HG03025 (cell line): Measurements from ENCODE around the gene PKD2L2.
"Not testable (repeated sequence)": the region's sequence is repeated elsewhere in the genome, so short reads cannot be mapped to it uniquely, and the experiment has no call there.

Experiments used
- ATAC-seq: cut with Tn5 transposase; IDR thresholded peaks from one replicate; pipeline ENCODE4 v1.9.1; 2021; ENCODE audit warnings: mild to moderate bottlenecking, moderate library complexity; ENCODE audit not compliant: unreplicated experiment, low FRiP score

Gene PKD2L2

DNA sequence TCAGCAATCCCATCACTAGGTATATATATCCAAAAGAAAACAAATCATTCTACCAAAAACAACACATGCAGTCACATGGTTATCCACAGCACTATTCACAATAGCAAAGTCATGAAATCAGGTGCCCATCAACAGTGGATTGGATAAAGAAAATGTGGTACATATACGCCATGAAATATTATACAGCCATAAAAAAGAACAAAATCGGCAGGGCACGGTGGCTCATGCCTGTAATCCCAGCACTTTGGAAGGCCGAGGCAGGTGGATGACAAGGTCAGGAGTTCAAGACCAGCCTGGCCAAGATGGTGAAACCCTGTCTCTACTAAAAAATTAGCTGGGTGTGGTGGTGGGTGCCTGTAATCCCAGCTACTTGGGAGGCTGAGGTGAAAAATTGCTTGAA lies 55.0 kb downstream of the PKD2L2 start:
- not testable (repeated sequence) for ATAC-seq

DNA sequence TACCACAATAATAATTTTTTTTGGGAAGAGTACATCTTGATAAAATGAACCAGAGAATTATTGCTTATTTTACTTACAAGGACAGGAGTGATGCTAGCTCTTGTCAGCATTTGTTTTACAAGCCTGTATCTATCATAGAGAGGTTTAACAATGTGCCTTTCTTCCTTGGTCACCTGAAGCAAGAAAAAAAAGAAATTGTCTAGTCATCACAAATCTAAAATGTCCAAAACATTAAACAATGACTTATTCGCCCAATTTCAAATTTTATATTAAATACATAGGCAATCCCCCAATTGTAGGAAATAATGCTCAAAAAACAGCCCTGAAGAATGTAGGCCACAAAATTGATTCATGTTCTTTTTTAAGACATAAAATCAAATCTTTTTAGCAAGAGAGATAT lies 56.6 kb downstream of the PKD2L2 start:
- no peak for ATAC-seq

DNA sequence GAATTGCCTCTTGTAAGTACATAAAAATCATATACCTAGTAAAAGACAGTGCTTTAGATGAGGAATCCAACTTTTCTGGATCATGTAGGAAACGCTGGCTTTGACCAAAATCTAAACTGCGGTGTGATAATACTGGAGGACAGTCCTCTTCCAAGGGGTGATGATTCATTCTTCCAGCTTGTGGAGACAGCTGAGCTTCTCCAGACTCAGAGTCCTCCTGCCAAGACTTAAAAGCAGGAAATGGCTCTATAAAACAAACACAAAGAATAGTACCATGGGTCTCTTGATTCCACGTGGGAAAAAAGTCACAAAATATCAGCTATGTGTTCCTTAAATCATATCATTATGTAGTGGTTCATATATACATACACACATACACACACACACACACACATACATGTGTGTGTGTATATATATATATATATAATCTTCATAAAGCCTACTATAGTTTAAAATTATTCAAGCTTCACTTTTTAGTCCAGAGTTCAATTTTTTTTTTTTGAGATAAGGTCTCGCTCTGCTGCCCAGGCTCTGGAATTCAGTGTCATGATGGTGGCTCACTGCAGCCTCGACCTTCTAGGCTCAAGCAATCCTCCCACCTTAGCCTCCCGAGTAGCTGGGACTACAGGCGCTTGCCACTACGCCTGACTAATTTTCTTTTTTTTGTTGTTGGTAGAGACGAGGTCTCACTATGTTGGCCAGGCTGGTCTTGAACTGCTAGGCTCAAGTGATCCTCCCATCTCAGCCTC lies 65.0 kb downstream of the PKD2L2 start:
- no peak for ATAC-seq

DNA sequence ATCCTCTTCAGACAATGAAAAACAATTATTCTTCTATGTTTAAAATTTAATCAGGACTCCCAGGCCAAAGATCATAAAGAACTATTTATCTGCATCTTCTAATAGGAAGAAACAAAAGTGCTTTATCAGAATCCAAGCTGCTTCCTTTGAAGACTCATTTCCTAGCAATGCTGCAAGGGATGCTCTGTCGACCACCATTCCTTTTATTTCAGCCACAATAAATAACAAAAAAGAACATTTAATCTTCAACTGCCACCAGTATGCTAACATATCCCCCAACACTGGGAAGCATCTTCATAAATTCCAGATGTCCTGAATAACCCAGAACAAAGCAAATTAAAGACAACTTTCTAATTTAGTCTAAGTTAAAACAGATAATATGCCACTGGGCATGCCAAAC lies 68.7 kb downstream of the PKD2L2 start:
- no peak for ATAC-seq

DNA sequence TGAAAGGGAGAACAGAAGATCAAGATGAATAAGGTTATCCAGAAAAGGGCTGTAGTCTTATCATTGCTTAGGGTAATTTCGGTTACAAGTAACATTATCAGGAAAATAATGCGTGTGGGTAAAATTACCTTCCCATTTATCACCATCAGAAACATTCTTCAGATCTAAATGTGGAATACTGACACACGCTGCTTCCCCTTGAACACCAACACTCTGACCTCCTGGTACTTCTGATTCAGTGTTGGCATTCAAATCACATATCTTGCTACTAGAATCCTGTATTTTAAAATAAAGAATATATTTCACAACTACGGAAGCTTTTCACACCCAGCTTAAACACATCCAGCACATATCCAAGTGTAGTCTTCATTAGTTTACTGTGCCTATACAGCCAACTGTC lies 70.2 kb downstream of the PKD2L2 start:
- ATAC-seq = no peak

DNA sequence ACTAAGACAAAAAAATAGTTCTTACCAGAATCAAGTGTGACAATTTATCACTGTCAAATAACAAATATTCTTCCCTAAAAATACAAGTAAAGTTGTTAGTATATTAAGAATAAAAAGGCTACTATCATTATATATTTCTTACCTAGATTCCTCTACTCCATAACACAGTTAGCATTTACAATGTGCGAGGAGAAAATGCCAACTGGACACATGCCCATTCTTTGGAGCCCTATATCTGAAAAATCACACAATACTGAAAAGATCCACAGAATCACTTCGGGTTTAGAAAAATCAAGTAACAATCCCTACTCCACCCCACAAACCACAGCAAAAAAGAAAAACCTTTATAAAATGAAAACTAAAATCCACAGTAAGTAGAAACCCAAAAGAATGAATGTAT lies 70.9 kb downstream of the PKD2L2 start:
- no peak for ATAC-seq

DNA sequence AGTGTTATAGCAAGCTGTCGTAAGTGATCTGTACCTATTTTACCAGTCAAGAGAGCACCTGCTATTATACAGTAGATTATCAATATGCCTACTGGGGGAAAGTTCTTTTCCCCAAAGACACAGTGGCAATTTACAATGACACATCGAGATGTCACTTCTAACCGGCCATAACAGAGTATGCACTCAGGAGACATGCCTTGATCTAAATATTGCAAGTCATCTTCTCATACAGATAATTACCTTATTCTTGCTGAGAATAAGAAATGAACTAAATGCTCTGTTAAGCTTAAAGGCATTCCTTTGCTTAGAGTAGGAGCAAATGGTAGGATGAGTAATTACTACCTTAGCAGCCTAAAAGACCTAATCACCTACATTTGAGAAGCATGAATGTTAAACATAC lies 71.6 kb downstream of the PKD2L2 start:
- ATAC-seq = no peak

DNA sequence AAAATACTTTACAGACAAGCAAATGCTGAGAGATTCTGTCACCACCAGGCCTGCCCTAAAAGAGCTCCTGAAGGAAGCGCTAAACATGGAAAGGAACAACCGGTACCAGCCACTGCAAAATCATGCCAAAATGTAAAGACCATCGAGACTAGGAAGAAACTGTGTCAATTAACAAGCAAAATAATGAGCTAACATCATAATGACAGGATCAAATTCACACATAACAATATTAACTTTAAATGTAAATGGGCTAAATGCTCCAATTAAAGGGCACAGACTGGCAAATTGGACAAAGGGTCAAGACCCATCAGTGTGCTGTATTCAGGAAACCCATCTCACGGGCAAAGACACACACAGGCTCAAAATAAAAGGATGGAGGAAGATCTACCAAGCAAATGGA lies 81.1 kb downstream of the PKD2L2 start:
- ATAC-seq = not testable (repeated sequence)

DNA sequence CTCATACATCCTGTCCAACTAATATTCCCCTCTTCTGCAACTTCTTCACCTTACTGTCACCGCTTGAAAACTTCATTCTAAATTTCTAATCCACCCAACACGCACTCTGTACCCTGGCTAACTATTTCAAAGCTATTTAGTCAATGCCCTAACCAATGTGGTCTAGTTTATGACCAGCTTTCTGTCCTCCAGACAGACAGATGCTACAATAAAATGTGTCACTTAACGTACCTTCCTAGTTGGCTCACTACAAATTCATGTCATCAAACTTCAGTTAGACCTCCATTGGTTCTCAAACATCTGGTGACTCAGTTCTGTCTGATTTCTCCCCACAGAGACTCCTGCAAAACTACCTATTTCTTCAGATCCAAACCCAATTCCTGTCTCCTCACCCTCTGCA lies 86.0 kb downstream of the PKD2L2 start:
- ATAC-seq = no peak

DNA sequence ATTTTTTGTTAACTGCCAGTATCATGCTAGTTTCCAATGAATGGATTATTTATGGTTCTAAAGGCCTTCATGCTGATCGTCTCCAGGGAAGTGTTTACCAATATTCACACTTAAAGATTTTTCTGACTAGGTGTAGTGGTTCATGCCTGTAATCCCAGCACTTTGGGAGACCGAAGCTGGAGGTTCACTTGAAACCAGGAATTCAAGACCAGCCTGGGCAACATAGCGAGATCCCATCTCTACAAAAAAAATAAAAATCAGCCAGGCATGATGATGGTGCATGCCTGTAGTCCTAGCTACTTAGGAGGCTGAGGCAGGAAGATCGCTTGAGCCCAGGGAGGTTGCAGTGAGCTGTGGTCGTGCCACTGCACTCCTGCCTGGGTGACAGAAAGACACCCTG lies 100.2 kb downstream of the PKD2L2 start:
- no peak for ATAC-seq
